H1 (cell line): ENCODE measurements around the gene PPP2R2C.

Source experiments
- CHD2 ChIP-seq: IDR thresholded peaks from 2 replicates; pipeline ENCODE4 v1.6.1; 2012; ENCODE audit warnings: low read length, improper control_type of control experiment
- CTCF ChIP-seq, 3 experiments: IDR thresholded peaks; 1 replicate in 2 of 3; 2 replicates in 1 of 3; pipeline versions ENCODE4 v1.5.1 to v1.6.1; 2011; ENCODE audit warnings: low read length in 3 of 3, mild to moderate bottlenecking in 3 of 3, inconsistent platforms in 2 of 3, low read depth in 1 of 3, moderate library complexity in 1 of 3; ENCODE audit not compliant: insufficient read depth in 1 of 3; ENCODE audit errors: control extremely low read depth in 1 of 3
- EP300 ChIP-seq, 2 experiments: IDR thresholded peaks; 1 replicate in 1 of 2; 2 replicates in 1 of 2; pipeline ENCODE4 v1.6.1; 2011 to 2012; ENCODE audit warnings: low read depth in 2 of 2, low read length in 2 of 2, mild to moderate bottlenecking in 2 of 2, borderline replicate concordance in 1 of 2, inconsistent platforms in 1 of 2, moderate library complexity in 1 of 2
- EZH2 ChIP-seq: fragments of 200-600 bp; sonication (generic); IDR thresholded peaks from 2 replicates; pipeline ENCODE4 v1.7.1; 2012; ENCODE audit warnings: low read depth, mild to moderate bottlenecking, moderate library complexity, low read length, inconsistent platforms; ENCODE audit not compliant: severe bottlenecking
- GABPA ChIP-seq: IDR thresholded peaks from 2 replicates; pipeline ENCODE4 v1.6.1; 2011; ENCODE audit warnings: mild to moderate bottlenecking, low read length, moderate library complexity, borderline replicate concordance; ENCODE audit not compliant: insufficient read depth
- SP1 ChIP-seq: IDR thresholded peaks from 2 replicates; pipeline ENCODE4 v1.6.1; 2011; ENCODE audit warnings: low read depth, low read length

- TF ChIP-seq CTCF (IDR thresholded peaks at IDR 0.05; ENCODE audit: control extremely low read depth in 1 of 3, insufficient read depth in 1 of 3, low read depth in 1 of 3, low read length in 3 of 3) (no peak), EP300 (IDR thresholded peaks at IDR 0.05; ENCODE audit: borderline replicate concordance in 1 of 2, low read depth in 2 of 2, low read length in 2 of 2) (no peak), EZH2 (no peak), CHD2 (no peak), SP1 (no peak), GABPA (no peak)
These were observed 20.1 kb downstream of the PPP2R2C start for GRCh38 chr4:6452116-6452896.
